Measurements from ENCODE around the gene AGPAT3.
"Not testable (repeated sequence)": the region's sequence is repeated elsewhere in the genome, so short reads cannot be mapped to it uniquely, and the experiment has no call there.

The AGPAT3 gene, protein sequence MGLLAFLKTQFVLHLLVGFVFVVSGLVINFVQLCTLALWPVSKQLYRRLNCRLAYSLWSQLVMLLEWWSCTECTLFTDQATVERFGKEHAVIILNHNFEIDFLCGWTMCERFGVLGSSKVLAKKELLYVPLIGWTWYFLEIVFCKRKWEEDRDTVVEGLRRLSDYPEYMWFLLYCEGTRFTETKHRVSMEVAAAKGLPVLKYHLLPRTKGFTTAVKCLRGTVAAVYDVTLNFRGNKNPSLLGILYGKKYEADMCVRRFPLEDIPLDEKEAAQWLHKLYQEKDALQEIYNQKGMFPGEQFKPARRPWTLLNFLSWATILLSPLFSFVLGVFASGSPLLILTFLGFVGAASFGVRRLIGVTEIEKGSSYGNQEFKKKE

DNA sequence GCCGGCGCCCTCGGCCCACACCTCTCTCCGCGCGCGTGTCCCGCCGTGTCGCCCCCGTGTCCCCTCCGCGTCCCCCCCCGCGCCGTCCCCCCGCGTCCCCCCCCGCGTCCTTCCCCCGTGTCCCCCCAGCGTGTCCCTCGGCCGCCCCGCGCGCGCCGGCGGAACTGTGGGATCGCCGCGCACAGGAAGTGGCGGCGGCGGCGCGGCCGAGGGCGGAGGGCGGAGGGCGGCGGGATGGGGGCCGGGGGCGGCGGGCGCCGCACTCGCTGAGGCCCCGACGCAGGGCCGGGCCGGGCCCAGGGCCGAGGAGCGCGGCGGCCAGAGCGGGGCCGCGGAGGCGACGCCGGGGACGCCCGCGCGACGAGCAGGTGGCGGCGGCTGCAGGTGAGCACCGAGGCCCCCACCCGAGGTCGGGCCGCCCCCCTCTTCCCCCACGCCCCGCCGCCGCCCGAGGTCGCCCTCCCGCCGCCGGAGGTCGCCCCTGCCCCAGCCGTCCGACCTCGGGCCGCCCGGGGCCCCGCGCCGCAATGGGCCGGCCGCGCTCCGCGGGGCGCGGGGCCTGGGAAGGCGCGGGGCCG, at the start of gene AGPAT3:
TSS of gene AGPAT3 (plus strand) at position 262 of the 578 bp plus-strand sequence. CDS start 94,459 bp downstream, outside the sequence.
- no peak for DNase-seq (ENCODE audit: low spot score)

DNA sequence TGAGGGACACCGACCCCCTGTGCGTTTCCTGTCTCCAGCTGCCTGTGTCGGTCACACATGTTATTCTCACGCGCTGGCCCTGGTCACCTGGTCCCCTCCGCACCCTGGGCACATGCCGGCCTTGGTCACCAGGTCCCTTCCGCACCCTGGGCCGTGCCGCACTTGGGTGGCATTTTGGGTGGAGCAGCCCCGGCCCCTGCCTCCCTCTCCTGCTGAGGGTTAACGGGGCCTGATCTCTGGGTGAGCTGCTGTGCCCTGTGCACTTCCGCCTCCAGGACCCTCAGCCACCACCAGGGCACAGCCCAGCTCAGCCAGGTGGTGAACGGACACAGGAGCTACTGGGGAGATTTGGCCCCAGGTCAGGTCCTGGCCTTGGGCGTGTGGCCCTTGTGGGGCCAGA, 49.0 kb upstream of the AGPAT3 start:
- no peak for DNase-seq (ENCODE audit: low spot score)

DNA sequence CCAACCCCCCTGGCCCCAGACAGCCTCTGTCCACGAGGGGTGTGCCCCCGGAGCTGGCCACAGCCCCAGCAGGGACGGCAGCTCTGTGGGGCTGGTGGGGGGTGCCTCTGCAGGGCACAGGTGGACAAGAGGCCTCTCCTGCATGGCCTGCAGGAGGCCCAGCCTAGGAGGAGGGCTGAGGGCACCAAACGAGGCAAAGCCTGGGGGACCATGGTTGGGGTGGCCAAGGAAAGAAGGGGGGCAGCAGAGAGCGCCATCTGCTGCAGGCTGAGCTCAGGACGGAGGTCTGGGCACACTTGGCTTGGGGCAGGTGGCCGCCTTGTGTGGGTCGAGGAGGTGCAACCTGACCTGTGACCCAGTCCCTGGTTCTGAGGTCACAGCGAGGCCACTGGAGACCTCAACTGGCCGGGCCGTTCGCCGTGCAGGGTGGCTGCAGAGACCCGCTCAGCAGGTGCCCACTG, 48.4 kb upstream of the AGPAT3 start:
- no peak for DNase-seq (ENCODE audit: low spot score)

DNA sequence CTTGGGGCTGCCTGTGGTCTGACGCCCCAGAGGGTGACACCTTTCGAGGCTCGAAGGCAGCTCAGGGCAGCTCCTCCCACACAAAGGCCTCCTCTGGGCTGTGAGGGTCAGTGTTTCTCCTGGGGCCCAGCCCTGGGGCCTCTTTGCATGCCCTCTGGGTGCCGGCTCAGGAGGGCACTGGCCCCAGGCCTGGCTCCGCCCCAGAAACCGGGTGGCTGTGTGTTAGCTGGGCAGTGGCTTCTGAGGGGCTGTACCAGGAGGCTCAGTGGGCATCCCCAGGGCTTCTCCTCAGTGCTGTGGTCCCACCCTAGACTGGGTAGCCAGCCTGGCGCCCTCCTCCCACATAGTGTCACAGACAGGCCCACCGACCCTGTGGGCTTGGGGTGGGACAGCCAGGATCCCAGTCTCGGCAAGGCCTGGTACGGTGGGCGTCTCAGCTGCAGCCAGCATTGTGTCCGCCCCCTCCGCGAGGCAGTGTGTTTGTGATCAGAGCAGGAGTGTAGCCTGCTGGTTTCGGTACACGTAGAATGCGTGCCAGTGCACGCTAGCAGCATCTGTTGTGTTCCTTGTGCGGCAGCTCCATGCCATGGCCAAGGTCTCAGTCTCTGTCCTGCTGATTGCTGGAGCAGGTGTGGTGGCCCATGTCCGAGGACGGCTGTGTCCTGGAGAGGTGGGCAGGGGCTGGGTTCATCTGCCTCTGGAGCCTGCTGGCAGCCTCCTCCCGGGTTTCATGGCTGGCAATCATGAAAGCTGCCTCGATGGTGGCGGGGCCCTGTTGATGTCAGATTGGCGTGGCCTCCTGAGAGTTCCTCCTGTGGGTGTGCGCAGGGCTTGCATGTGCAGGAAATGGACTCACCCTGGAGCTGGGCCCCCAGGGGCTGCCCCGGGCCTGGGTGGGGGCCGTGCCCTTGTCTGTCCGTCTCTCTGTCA, 47.6 kb upstream of the AGPAT3 start:
- no peak for DNase-seq (ENCODE audit: low spot score)

DNA sequence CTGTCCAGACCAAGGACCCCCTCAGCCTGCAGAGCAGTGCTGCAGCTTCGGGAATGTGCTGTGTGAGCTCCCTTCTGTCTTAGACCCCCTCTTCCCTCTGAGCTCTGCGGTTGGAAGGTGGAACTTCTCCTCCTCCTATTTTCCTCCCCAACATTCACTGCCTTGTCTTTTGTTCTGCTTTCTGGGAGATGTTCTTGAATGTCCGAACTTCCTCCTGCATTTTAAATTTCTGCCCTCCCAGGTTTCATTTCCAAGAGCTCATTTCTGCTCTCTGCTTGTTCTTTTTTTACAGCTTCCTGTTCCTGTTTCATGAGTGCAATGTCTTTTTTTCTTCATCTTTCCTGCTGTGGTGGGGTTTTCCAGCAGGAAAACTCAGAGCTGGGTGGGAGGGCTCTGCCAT, 46.3 kb upstream of the AGPAT3 start:
- DNase-seq (ENCODE audit: low spot score): no peak

DNA sequence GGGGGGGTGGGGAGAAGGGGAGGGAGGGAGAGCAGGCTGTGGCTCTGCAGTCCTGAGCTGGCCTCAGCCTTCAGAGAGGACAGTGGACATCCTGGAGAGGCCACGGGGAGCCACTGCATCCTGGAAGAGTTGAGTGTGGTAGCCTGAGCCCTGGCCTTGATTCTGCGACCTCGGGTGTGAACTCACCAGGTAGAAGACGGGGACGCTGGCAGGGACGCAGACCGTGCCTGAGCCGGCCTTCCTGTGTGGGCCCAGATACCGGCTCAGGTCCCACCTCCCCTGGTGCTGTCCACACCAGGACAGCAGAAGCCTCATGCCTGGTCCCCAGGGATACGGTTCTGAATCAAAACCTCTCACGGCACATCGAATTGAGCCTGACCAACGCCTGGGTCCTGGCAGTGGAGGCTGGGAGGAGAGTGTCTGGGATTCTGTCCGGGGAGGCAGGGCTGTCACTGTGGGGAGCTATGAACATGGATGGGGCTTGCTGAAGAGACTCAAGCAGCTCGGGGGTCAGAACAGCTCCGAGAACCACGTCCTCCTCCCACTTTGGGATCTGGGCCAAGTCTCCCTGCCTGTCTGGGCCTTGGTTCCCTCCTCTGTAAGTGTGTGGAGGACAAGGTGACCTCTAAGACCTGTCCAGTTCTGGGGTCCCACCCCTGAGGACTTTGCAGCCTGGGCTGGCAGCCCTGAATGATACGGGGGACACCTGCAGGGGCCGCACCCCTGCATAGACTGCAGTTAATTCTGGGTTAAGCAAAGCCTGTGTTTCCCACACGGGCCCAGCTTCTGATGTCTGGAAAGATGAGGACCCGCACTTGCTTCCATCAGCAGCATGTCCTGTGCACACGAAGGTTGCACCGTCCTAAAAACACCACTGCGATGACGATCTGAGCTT, 45.3 kb upstream of the AGPAT3 start:
- DNase-seq (ENCODE audit: low spot score): no peak

DNA sequence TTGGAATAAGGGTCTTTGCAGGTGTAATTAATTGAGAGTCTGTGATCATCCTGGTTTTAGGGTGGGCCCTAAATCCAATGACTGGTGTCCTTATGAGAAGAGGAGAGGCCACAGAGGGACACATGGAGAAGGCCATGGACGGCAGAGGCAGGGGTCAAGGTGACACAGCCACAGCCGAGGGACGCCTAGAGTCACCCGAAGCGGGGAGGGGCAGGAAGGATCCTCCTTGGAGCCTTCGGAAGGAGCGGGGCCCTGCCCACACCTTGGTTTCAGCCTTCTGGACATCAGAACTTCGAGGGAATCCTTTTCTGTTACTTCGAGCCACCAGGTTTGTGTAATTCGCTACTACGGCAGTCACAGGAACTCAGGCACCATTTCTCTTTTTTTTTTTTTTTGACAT, 44.6 kb upstream of the AGPAT3 start:
- DNase-seq (ENCODE audit: low spot score): no peak

DNA sequence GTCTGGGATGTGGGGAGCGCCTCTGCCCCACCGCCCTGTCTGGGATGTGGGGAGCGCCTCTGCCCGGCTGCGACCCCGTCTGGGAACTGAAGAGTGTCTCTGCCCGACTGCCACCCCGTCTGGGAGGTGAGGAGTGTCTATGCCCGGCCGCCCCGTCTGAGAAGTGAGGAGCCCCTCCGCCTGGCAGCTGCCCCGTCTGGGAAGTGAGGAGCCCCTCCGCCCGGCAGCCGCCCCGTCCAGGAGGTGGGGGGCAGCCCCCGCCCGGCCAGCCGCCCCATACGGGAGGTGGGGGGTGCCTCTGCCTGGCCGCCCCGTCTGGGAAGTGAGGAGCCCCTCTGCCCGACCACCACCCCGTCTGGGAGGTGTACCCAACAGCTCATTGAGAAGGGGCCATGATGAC, 42.9 kb upstream of the AGPAT3 start:
- DNase-seq (ENCODE audit: low spot score): not testable (repeated sequence)

DNA sequence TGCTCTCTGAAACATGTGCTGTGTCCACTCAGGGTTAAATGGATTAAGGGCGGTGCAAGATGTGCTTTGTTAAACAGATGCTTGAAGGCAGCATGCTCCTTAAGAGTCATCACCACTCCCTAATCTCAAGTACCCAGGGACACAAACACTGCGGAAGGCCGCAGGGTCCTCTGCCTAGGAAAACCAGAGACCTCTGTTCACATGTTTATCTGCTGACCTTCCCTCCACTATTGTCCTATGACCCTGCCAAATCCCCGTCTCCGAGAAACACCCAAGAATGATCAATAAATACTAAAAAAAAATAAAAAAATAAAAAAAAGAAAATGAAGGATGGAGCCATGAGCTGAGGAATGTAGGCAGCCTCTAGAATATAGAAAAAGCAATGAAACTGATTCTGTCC, 42.3 kb upstream of the AGPAT3 start:
- not testable (repeated sequence) for DNase-seq (ENCODE audit: low spot score)

DNA sequence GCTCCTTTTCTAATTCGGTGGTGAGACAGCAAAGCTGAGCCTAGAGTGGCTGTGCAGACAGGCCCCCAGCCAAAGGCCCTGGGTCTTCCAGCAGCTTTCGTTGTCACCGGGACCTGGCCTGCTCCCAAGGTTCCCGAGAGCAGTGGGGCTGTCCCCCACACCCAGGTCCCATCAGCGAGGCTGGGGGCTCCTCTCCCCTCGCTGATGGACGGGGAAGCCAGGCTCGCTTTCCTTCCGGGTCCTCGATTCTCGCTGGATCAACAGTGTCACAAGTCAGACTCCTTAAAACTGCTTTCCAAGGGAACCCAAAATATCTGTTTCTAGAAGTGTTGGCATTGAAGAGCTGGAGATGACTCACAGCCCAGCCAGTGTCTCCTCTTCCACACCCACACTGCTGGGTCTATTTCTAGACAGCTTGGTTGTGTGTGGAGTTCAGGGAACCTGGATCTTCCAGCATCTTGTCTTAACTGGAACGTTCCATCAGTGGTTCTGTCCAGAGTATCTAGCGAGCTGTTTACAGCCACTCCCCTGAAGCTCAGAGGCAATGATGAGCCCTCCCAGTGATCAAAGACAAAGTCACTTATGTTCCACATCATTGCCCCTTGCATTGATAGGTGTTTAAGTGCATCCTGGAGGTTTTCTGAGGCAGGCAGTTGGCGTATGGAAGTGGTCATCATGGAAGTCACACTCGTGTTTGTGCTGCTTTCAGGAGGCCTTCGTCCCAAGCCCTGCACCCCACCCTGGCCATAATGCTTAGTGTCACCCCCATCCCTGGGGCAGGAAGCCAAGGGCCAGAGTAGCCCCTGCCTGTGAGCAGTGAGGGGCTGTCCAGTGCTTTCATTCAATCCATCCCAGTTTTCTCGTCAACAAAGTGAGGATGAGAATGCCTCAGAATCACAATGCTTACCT, 40.4 kb upstream of the AGPAT3 start:
- peak; percentile 37 for DNase-seq (ENCODE audit: low spot score)

DNA sequence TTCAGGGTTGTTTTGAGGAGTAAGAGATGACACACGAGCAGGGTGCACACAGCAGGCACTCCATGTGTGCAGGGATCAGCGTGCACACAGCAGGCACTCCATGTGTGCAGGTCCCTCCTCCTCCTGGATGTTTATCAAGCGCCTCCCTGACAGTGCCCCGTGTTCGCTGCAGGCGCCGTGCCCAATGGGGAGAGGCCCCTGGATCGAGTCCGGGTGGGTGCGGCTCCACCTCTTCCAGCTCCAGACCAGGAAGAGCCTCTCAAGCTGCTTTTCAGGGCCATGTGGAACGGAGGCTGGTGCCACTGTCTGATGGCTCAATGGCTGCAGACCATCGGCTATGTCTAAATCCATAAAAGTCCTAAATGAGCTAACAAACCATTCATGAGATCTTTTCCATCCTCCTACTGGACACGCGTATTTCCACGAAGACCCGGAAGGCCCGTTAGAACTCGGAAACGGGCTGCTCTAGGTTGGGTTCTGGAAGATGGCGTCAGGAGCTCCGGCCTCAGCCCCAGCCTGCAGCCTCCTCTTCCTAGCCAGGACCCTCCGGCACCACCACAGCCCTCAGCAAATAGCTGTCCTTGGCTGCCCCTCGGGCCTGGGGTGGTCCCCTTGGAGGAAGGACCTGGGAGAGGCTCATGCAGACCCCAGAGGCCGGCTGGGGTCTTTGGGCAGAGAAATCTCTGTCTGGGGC, 39.6 kb upstream of the AGPAT3 start:
- peak; percentile 63 for DNase-seq (ENCODE audit: low spot score)

DNA sequence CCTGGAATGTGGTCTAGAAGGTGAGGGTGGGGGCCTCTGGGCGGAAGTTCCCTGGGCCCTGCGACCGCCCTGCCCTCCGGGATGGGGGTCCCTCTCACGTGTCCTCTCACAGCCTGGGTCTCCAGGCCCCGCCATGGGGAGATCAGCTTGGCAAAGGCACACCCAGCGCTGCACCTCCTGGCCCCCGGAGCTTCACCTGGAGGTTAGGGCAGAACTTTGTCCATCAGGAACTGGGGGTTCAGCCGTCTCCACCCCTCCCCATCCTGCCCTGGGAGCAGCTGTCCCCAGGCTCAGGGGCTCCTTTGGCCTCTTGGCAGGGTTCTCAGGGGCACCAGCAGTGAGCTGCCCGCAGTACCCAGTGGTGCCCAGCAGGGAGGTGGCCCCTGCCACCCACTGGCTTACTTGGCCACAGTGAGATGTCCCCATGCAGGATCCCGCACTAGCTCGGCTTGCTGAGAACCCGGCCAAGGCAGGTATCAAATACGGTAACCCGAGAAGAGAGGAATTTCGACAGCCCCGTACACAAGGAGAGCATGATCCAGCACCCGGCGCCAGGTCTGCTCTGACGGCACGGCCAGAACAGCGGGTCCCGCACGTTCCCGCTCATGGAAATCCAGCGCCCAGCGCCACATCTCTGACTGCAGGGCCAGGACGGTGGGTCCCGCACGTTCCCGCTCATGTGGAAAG, 38.9 kb upstream of the AGPAT3 start:
- DNase-seq (ENCODE audit: low spot score): peak; percentile 65

DNA sequence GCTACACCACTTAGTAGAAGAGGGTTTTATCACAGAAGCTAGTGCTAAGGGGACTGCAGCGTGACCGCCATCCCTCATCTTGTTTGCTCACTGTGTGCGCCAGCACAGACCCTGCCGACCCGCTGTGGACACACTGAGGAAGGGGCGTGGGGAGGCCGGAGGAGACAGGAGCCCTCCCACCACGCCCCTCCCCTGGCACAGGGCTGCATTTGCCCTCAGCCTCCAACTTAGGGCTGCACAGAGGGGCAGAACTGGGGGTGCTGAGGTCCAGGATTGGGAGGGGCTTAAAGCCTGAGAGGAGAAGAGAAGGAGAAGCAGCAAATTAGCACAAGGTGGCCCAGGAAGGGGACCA, 38.4 kb upstream of the AGPAT3 start:
- no peak for DNase-seq (ENCODE audit: low spot score)

DNA sequence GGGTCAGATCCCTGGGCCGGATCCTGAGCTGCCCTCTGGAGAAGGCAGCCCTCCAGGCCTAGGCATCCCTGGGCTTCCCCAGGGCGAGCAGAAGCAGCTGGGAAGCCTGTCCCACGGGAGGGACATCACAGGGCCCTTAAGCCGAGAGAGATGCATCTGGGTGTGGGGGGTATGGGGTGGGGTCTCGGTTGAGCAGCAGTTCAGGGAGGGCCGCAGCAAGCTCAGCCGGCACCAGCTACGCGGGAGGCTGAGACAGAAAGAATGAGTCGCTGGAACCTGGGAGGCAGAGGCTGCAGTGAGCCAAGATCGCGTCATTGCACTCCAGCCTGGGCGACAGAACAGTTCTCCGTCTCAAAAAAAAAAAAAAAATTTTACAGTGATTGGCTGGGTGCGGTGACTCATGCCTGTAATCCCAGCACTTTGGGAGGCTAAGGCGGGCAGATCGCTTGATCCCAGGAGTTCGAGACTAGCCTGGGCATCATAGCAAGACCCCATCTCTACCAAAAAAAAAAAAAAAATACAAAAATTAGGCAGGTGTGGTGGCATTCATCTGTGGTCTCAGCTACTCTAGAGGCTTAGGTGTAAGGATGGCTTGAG, 37.9 kb upstream of the AGPAT3 start:
- DNase-seq (ENCODE audit: low spot score): peak; percentile 55

DNA sequence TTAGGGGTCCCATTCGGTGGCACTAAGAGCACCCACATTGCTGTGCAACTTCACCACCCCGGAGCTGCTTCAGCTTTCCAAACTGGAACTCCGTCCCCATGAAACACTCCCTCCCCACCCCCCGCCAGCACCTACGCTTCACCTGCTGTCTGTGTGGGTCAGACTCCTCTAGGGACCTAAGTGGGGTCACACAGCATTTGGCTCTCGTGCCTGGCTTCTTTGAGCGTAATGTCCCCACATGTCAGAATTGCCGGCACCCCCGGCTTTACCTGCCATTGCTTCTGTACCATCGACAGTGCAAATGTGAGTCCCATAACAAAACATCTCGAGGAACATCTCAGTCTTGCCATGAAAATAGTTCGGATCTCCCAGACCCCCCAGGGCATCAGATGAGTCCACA, 35.9 kb upstream of the AGPAT3 start:
- no peak for DNase-seq (ENCODE audit: low spot score)

DNA sequence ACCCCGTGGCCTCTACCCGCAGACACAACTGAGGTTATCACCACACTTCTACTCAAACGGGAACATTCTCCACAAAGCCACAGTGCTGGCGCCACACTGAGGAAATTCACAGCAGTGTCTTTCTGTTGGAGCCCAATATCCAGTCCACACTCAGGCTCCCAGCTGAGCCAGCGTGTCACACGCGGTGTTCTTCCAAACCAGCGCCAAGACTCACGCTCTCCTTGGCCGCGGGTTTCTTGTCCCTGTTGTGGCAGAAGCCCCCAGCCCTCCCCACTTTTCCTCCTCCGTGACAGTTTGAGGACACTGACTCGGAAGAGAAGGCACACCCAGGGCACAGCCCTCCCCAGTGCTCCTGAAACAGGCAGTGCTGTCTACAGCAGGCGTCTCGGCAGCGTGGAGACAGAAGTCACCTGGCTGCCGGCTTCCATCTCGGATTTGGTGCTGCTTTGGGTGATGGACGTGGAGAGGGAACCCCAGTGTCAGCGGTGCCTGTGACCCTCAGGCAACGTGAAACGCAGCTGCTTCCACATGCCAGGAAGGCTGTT, 35.4 kb upstream of the AGPAT3 start:
- no peak for DNase-seq (ENCODE audit: low spot score)

DNA sequence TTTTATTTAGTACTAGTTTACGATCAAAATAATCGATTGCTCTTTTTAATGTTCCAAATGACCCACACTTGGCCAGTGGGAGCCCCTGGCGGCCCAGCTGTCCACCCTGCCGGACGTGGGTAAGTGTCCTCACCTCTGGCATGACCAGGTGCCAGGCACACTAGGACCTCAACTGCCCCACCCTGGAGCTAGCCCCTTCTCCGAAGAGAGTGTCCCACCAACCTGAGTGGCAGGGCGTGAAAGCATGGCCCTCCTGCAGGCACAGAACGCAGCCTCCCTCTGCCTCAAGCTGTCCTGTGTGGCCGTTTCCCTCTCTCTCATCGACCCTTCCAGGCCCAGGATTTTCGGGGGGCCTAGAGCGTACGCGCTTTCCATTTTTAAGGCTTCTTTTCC, 32.9 kb upstream of the AGPAT3 start:
- DNase-seq (ENCODE audit: low spot score): no peak

DNA sequence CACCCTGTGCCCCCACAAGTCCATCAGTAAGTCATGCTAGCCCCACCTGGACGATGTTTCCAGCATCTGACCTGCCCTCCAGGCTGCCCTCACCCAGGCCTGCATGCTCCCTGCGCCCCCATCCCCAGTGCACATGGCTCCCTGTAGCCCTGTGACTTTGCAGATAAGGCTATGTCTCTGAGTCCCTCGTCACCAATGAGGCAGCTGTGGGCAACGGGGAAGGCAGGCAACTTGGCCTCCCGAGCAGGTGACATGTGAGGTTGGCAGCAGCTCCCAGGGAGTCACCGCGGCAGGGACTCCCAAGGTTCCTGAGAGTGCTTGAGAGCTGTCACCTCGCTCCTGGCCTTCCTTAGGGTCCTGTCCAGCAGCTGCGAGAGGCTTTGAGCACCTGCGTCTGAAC, 32.4 kb upstream of the AGPAT3 start:
- no peak for DNase-seq (ENCODE audit: low spot score)
